Fibroblast of lung (primary cell): Measurements from ENCODE around the gene NAA10. TPM values are rescaled to one million over a fixed set of nuclear protein-coding genes. Genes with fewer than 3 reads are reported as not detected.

Source experiments
- DNase-seq, 2 donors: peaks; one replicate each; pipeline versions ENCODE4 v3.0.0 to v3.0.0-alpha.2; 2010; ENCODE audit warnings: low read depth in 2 of 2
- H2AFZ ChIP-seq: 2 replicates; pipeline ENCODE4 v1.5.1; 2012; ENCODE audit warnings: low read length, control low read depth, inconsistent platforms
- H3K27ac ChIP-seq: 2 replicates; pipeline ENCODE4 v1.5.1; 2011; ENCODE audit warnings: low read length, control low read depth; ENCODE audit not compliant: insufficient read depth
- H3K27me3 ChIP-seq: 2 replicates; pipeline ENCODE4 v1.5.1; 2011; ENCODE audit warnings: mild to moderate bottlenecking, low read length; ENCODE audit not compliant: control insufficient read depth, insufficient read depth
- H3K36me3 ChIP-seq: 2 replicates; pipeline ENCODE4 v1.5.1; 2011; ENCODE audit warnings: low read length; ENCODE audit not compliant: control insufficient read depth, insufficient read depth
- H3K4me1 ChIP-seq: 2 replicates; pipeline ENCODE4 v1.5.1; 2011; ENCODE audit warnings: low read length; ENCODE audit not compliant: control insufficient read depth, insufficient read depth; ENCODE audit errors: extremely low read depth
- H3K4me2 ChIP-seq: 2 replicates; pipeline ENCODE4 v1.5.1; 2011; ENCODE audit warnings: low read length, control low read depth; ENCODE audit not compliant: insufficient read depth; ENCODE audit errors: extremely low read depth
- H3K4me3 ChIP-seq, 4 experiments: fragments of 200-600 bp in 1 of 4; sonication (generic) in 1 of 4; replicated peaks in 1 of 4; 2 replicates each; pipeline ENCODE4 v1.5.1; 2011 to 2016; ENCODE audit warnings: low read length in 4 of 4, low read depth in 3 of 4, mild to moderate bottlenecking in 3 of 4, control low read depth in 2 of 4, inconsistent platforms in 1 of 4, mixed read lengths in 1 of 4; ENCODE audit not compliant: insufficient read depth in 1 of 4; ENCODE audit errors: control extremely low read depth in 1 of 4
- H3K79me2 ChIP-seq: 2 replicates; pipeline ENCODE4 v1.5.1; 2012; ENCODE audit warnings: mild to moderate bottlenecking, low read length, inconsistent platforms; ENCODE audit not compliant: control insufficient read depth, insufficient read depth
- H3K9ac ChIP-seq: 2 replicates; pipeline ENCODE4 v1.5.1; 2011; ENCODE audit warnings: mild to moderate bottlenecking, low read length, control low read depth; ENCODE audit not compliant: insufficient read depth
- H3K9me3 ChIP-seq: 2 replicates; pipeline ENCODE4 v1.5.1; 2012; ENCODE audit warnings: low read depth, low read length; ENCODE audit not compliant: control insufficient read depth, insufficient read depth
- H4K20me1 ChIP-seq: 2 replicates; pipeline ENCODE4 v1.5.1; 2011; ENCODE audit warnings: low read length; ENCODE audit not compliant: control insufficient read depth, insufficient read depth; ENCODE audit errors: extremely low read depth
- CTCF ChIP-seq, 2 donors: IDR thresholded peaks in 1 of 2; conservative IDR thresholded peaks in 1 of 2; 1 replicate in 1 of 2; 2 replicates in 1 of 2; pipeline ENCODE4 v1.5.1; 2011 to 2012; ENCODE audit warnings: low read length in 2 of 2, control low read depth in 1 of 2, inconsistent platforms in 1 of 2, low read depth in 1 of 2, mild to moderate bottlenecking in 1 of 2
- EZH2 ChIP-seq: IDR thresholded peaks from 2 replicates; pipeline ENCODE4 v1.5.1; 2012; ENCODE audit warnings: low read length, control low read depth, mild to moderate bottlenecking; ENCODE audit errors: missing control alignments
- polyA plus RNA-seq, 2 donors: library from polyadenylated mRNA; depleted of rRNA in 1 of 2; stranded (reverse) in 1 of 2; unstranded in 1 of 2; fragments of >200 nt; gene quantifications; 2 replicates each; pipeline ENCODE4 v1.2.1, GENCODE V29; 2011 to 2012; ENCODE audit warnings: missing spikeins in 1 of 2
- total RNA-seq: library from RNA; depleted of rRNA; stranded (reverse); fragments of >200 nt; gene quantifications from 2 replicates; pipeline ENCODE4 v1.2.1, GENCODE V29; 2014

The NAA10 gene
- total and polyA plus RNA-seq, 2 donors (not counting 1 experiment from before 2014, with no cell fraction given), result 37.0 to 66.2 TPM

- Histone ChIP-seq H3K9me3 (no peaks in the 10 kb centered on the region), H3K4me1 (no peaks in the 10 kb centered on the region), H3K36me3 (no peaks in the 10 kb centered on the region), H3K4me3 (no peak overlapping the region), H3K79me2 (no peaks in the 10 kb centered on the region), H3K9ac (no peak overlapping the region), H3K27ac (no peak overlapping the region), H3K27me3 (no peaks in the 10 kb centered on the region), H3K4me2 (no peak overlapping the region), H2AFZ (no peak overlapping the region), H4K20me1 (no peaks in the 10 kb centered on the region)
- TF ChIP-seq CTCF (conservative IDR thresholded peaks at IDR 0.05 in 1 of 2, IDR thresholded peaks at IDR 0.05 in 1 of 2; ENCODE audit: low read depth in 1 of 2, low read length in 2 of 2), result no peak
- no peak for TF ChIP-seq EZH2
- no peak for DNase-seq
Measured at GRCh38 chrX:153941336-153942252, 6.8 kb upstream of the NAA10 start.

GRCh38 chrX:153939573-153939972, 4.7 kb upstream of the NAA10 start:
- H3K4me2 ChIP-seq, result no peak overlapping the region
- no peaks in the 10 kb centered on the region for H3K4me1 ChIP-seq
- no peak overlapping the region for H3K4me3 ChIP-seq
- no peak overlapping the region for H3K27ac ChIP-seq
- no peaks in the 10 kb centered on the region for H3K79me2 ChIP-seq
- H2AFZ ChIP-seq, result no peak overlapping the region
- no peak for TF ChIP-seq CTCF (conservative IDR thresholded peaks at IDR 0.05 in 1 of 2, IDR thresholded peaks at IDR 0.05 in 1 of 2; ENCODE audit: low read depth in 1 of 2, low read length in 2 of 2)
- TF ChIP-seq EZH2, result no peak
- DNase-seq, result no peak
- no peaks in the 10 kb centered on the region for H3K36me3 ChIP-seq
- no peaks in the 10 kb centered on the region for H3K27me3 ChIP-seq
- H3K9ac ChIP-seq, result no peak overlapping the region
- no peaks in the 10 kb centered on the region for H3K9me3 ChIP-seq
- H4K20me1 ChIP-seq, result no peaks in the 10 kb centered on the region

GRCh38 chrX:153938226-153938786, 3.5 kb upstream of the NAA10 start:
- H3K9me3 ChIP-seq, result no peaks in the 10 kb centered on the region
- no peaks in the 10 kb centered on the region for H3K36me3 ChIP-seq
- no peak overlapping the region for H3K4me3 ChIP-seq
- no peaks in the 10 kb centered on the region for H3K27me3 ChIP-seq
- no peak overlapping the region for H3K9ac ChIP-seq
- H3K27ac ChIP-seq, result no peak overlapping the region
- no peaks in the 10 kb centered on the region for H4K20me1 ChIP-seq
- no peak for TF ChIP-seq CTCF (conservative IDR thresholded peaks at IDR 0.05 in 1 of 2, IDR thresholded peaks at IDR 0.05 in 1 of 2; ENCODE audit: low read depth in 1 of 2, low read length in 2 of 2)
- TF ChIP-seq EZH2, result no peak
- no peak overlapping the region for H3K4me2 ChIP-seq
- DNase-seq, result no peak
- no peak overlapping the region for H2AFZ ChIP-seq
- H3K4me1 ChIP-seq, result no peaks in the 10 kb centered on the region
- H3K79me2 ChIP-seq, result peaks cover 10% of the 10 kb centered on the region
